ENCODE results near the gene KSR1.

The KSR1 gene

GRCh38 chr17:27575096-27575911 is 119.1 kb downstream of the KSR1 start:
- no peak for DNase-seq

- DNase-seq = no peak
These were observed 119.6 kb downstream of the KSR1 start for GRCh38 chr17:27575912-27576252.

DNA sequence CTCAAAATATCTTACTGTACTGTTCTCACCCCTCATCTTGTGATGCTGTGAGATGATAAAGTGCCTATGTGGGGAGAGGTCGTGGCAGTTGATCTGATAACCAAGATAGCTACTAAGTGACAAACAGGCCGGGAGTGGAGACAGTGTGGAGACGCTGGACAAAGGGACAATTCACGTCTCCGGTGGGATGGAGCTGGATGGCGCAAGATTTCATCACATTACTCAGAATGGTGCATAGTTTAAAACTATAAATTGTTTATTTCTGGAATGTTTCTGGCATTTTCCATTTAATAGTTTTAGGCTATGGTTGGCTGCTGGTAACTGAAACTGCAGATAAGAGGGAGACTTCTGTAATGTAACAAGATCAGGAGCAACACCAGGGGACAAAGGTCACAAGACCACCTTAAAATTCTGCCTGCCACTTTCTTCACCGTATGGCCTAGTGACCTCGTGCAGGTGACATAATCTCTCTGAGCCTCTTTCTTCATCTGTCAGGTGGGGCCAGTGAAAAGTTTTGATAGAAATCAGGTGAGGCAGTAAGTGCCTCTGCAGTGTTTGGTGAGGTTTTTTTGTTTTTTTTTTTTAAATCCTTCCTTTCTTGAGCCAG is 120.3 kb downstream of the KSR1 start:
- no peak for DNase-seq

- no peak for DNase-seq
These were observed 121.0 kb downstream of the KSR1 start for GRCh38 chr17:27577121-27577761.

- no peak for DNase-seq
These were observed 121.9 kb downstream of the KSR1 start for GRCh38 chr17:27577884-27578717.

GRCh38 chr17:27578718-27579085 is 122.5 kb downstream of the KSR1 start:
- peak; percentile 57 for DNase-seq

DNA sequence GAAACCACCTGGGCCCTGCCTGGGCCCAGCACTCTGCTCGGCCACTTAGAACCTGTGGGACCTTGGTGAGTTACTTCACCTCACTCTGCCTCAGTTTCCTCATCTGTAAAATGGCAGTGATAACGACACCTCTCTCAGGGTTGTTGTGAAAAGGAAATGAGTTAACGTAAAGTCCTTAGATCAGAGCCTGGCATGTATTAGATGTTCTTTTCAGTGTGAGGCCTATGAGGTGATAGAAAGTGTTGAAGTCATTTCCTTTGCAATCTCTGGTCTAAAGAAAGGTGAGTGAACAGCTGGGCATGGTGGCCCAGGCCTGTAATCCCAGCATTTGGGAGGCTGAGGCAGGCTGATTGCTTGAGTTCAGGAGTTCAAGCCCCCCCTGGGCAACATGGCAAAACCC is 123.1 kb downstream of the KSR1 start:
- DNase-seq = no peak

DNA sequence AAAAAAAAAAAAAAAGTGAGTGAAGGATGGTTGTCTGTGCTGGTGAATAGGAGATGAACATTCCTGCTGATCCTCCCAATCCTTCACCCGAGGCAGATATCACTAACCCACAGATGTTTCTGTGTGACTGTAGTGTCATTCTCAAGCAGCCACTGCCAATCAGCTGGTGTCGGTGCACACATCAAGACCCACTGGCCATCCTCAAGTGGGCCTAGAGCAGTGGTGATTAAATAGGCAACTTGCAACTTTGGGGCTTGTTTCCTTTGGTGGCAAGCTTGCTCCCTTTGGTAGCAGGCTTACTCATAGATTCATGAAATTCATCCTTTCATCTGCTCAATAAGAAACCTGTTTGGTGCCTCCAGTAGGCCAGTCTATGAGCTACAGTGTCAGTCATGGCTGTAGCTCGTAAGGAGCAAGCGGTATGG is 123.7 kb downstream of the KSR1 start:
- DNase-seq = no peak

DNA sequence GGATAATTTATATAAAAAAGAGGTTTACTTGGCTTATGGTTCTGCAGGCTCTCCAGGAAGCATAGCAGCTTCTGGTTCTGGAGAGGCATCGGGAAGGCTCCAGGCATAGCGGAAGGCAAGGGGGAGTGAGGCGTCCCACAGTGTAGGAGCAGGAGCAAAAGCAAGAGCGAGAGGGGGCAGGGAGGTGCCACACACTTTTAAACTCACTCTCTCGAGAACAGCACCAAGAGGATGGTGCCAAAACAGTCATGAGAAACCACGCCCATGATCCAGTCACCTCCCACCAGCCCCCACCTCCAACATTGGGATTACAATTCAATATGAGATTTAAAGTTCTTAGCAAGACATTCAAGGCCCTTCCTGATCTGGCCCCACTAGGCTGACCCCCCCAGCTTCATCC is 124.8 kb downstream of the KSR1 start:
- DNase-seq = no peak

DNA sequence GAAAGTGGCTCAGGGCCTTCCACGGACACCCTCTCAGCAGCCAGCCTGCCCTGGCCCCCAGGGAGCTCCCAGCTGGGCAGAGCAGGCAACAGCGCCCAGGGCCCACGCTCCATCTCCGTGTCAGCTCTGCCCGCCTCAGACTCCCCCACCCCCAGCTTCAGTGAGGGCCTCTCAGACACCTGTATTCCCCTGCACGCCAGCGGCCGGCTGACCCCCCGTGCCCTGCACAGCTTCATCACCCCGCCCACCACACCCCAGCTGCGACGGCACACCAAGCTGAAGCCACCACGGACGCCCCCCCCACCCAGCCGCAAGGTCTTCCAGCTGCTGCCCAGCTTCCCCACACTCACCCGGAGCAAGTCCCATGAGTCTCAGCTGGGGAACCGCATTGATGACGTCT is 126.4 kb downstream of the KSR1 start:
- no peak for DNase-seq

- DNase-seq = no peak
These were observed 129.0 kb downstream of the KSR1 start for GRCh38 chr17:27585153-27585681.

- no peak for DNase-seq
These were observed 129.5 kb downstream of the KSR1 start for GRCh38 chr17:27585792-27586191.

- DNase-seq = no peak
These were observed 130.0 kb downstream of the KSR1 start for GRCh38 chr17:27586203-27586721.

DNA sequence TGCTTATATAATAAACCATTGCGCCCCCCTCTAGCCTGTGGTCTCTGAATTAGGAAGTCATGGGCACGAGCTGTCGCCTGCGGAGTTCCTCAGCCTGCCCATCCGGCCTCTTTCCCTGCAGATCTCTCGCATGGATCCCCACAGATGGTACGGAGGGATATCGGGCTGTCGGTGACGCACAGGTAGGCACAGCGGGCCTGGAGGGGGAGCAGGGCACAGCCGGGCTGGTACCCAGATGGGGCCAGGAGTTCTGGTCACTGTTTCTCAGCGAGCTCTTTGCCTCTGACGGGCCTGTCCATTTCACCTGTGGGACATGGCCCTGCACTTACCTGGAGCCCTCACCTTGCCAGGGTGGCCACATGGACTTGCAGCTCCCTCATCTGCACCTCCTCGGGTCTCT is 132.1 kb downstream of the KSR1 start:
- no peak for DNase-seq

DNA sequence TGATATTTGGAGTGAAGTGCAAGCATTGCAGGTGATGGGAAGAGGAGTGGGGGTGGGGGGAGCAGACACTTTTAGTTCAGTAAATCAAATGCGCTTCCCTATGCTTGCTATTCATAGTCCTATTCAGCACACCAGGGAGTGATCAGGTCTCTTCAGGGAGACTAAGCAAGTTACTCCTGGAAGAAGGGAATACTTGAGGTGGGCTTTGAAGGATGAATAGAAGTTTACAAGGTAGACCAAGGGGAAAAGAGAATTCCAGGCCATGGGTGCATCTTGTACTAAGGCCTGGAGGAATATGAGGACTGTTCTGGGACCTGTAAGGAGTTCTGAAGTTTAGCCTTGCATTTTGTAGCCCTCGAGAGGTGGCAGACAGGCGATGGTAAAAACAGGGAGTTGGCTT is 134.6 kb downstream of the KSR1 start:
- no peak for DNase-seq

GRCh38 chr17:27591986-27592385 is 135.7 kb downstream of the KSR1 start:
- no peak for DNase-seq

DNA sequence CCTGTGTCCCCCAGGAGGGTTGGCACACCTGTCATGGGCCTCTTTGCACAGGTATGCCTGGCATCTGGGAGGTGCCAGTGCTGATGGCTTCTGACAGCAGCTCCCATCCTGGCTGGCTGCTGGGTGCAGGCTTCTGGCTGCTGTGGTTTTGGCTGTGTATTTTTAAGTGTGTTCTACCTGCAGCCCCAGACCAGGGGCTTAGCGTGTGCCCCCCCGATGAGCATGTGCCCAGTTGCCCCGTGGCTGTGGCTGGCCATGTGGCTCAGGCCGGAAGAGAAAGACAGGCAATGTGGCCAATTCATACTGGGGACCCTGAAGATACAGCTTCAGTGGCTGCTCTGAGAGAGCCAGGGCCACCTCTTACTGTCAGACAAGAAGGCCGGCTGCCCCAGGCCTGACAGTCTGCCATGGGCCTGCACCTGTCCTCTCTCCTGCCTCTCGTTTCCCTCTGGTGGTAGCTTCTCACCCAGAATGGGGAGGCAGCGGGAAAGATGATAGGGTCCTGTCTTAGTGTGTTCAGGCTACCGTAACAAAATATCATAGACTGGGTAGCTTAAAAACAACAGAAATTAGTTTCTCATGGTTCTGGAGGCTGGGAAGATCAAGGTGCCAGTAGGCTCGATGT is 137.1 kb downstream of the KSR1 start:
- DNase-seq = no peak

DNA sequence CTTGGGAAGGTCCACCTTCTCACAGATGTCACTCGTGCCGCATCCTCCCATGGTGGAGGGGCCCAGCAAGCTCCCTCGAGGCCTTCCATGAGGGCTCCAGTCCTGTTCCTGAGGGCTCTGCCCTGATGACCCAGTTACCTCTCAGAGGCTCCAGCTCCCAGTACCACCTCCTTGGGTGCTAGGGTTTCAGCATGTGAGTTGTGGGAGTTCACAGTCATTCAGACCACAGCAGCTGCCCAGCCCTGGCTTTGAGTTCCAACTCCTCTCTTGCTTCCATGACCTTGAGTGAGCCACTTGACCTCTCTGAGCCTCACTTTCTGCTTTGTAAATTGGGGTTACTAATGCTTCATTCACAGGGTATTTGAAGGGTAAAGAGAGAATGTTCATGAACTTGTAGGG is 137.6 kb downstream of the KSR1 start:
- DNase-seq = no peak

GRCh38 chr17:27595208-27595607 is 139.0 kb downstream of the KSR1 start:
- DNase-seq = no peak

- no peak for DNase-seq
These were observed 139.8 kb downstream of the KSR1 start for GRCh38 chr17:27596096-27596495.

GRCh38 chr17:27596566-27597187 is 140.4 kb downstream of the KSR1 start:
- no peak for DNase-seq

DNA sequence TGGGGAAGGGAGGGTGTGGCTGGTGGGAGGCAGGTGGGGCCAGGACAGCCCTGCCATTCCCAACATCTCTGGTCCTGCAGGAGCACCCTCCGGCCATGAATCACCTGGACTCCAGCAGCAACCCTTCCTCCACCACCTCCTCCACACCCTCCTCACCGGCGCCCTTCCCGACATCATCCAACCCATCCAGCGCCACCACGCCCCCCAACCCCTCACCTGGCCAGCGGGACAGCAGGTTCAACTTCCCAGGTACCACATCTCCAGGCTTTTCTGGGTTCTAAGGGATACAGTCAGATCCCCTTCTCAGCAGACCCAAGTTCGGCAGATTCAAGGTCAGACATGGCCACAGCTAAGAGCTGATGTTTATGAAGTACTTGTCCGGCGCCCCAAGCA is 140.9 kb downstream of the KSR1 start:
- DNase-seq = no peak

Measured in activated CD4-positive, CD25-positive, alpha-beta regulatory T cell treated with anti-CD3 and anti-CD28 coated beads, Interleukin-2, amount 50 U/mL, for 72 hours (primary cell).